Activated naive CD4-positive, alpha-beta T cell treated with anti-CD3 and anti-CD28 coated beads, Interleukin-2, amount 50 U/mL, for 16 hours (primary cell): ENCODE measurements around the gene ICOSLG.
"Not testable (repeated sequence)": the region's sequence is repeated elsewhere in the genome, so short reads cannot be mapped to it uniquely, and the experiment has no call there.

Experiments
- DNase-seq: peaks from one replicate; pipeline ENCODE4 v3.0.0-alpha.2; 2020

The ICOSLG gene, protein sequence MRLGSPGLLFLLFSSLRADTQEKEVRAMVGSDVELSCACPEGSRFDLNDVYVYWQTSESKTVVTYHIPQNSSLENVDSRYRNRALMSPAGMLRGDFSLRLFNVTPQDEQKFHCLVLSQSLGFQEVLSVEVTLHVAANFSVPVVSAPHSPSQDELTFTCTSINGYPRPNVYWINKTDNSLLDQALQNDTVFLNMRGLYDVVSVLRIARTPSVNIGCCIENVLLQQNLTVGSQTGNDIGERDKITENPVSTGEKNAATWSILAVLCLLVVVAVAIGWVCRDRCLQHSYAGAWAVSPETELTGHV

DNA sequence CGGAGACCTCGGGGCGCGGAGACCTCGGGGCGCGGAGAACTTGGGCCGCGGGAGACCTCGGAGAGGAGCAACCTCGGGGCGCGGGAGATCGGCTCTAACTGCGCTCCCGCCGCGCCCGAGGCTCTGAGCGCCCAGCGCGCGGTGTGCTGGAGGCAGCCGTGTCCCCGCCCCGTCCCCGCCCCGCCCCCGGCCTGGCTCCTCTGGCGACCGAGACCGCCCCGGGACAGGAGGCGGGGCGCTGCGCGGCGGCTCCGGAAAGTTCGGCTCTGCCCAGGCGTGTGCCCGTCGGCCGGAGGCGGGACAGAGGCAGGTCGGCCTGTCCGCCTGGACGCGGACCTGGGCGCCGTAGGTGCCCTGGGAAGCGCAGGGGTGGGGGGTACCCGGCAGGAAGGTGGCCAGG, at the start of gene ICOSLG:
ICOSLG (minus strand) TSS at position 102 of the 400 bp plus-strand sequence. CDS start 126 bp downstream, outside the sequence.
- not testable (repeated sequence) for DNase-seq

DNA sequence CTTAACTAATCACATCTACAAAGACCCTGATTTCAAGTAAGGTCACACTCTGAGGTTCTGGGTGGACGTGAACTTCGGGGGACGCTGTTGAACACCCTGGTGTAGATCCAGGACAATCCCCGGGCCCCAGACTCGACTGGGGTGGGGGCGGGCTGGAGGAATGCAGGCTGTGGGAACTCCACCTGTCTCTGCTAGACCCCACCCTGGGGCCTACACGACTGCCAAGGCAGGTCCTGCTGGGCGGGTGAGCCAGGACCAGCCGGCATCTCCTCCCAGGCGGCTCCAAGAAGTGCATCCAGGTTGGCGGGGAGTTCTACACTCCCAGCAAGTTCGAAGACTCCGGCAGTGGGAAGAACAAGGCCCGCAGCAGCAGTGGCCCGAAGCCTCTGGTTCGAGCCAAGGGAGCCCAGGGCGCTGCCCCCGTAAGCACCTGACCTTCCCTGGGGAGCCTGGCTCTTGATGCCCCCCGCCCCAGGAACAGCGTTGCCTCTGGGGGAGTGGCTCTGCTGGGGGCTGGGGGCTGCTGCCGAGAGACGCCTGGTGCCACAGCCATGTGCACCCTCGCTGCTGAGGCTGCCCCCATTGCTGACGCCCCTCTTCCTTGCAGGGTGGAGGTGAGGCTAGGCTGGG, 48.8 kb upstream of the ICOSLG start:
- DNase-seq: no peak

DNA sequence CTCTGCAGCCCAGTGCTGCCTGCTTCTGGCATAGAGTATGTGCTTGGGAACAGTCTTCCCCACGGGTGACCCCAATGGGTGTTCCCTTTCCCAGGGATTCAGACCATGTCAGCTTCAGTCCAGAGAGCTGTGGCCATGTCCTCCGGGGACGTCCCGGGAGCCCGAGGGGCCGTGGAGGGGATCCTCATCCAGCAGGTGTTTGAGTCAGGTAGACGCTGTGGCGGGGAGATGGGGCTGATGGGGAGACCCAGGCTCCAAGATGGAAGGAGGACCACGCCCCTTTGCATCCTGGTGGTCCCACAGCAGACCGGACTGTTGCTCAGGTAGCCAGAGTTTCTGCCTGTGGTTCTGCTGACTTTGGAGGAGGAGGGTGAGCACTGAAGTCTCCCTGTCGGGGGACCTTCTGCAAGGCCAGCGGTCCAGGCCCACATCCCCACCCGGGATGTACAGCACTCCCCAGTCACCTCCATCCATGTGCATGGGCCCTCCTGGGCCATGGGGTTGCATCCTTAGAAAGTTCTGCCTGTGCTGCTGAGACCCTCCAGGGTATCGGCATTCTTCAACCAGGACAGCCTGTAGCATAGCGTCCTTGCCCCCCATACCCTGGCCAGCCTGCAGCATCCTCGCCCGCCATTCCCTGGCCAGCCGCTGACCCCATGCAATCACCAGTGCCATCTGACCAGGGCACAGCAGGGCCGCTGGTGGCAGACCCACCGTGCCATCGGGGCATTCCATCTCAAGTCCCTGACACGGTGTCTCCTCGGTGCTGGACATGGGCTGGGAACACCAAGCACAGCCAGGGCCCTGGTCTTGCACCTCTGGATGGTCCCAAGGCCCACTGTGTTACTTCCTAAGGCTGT, 47.7 kb upstream of the ICOSLG start:
- DNase-seq: no peak

DNA sequence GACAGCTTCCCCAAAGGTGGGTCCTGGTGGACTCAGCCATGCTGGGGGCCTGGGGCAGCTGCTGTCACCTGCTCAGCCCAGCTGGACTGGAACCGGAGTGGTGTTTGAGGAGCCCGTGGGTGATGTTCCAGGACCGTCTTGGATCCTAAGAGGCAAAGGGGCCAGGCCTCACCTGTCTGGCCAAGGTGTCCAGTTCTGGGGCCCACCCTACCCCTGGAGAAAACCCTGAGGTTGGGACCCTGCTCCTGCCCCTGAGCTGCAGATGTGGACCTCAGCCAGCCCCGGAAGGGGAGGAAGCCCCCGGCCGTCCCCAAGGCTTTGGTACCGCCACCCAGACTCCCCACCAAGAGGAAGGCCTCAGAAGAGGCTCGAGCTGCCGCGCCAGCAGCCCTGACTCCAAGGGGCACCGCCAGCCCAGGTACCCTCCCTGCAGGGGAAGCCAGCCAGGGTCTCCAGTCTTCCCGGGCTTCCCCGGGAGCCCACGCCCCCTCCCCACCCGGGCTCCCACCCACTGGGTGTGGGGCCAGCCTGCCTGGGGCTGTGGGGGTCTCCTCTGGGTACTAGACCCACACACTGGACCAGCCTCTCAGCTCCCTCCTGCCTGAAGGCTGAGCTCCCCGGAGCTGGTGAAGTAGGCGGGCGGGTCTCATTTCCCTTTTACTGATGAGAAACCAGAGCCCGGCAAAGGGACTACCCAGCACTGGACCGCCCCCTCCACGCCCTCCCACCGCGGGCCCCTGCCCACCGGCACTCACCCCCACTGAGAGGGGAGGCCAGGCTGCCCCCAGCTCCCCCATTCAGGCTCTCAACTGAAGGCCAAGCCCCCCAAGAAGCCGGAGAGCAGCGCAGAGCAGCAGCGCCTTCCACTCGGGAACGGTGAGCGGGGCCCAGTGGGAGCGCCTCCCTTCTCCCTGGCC, 46.2 kb upstream of the ICOSLG start:
- no peak for DNase-seq

DNA sequence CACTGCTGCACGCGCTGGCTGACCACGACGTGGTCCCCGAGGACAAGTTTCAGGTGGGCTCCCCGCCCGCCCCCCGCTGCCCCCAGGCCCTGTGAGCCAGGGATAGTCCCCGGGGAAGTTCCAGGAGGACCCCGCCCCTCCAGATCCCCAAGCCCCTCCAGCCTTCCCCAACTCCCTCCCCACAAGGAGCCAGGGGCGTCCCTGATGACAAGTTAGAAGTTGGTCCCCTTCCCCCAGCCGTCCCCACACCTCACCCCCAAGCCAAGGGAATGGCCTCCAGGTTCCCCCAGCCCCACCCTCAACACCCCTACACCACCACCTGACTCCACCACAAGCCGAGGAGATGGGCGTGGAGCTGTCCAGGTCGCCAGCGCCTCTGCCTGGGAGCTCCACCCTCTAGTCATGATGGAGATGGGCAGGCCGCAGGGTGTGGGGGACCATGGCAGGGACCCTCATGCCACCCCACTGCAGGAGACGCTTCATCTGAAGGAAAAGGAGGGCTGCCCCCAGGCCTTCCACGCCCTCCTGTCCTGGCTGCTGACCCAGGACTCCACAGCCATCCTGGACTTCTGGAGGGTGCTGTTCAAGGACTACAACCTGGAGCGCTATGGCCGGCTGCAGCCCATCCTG, 45.5 kb upstream of the ICOSLG start:
- DNase-seq: no peak

DNA sequence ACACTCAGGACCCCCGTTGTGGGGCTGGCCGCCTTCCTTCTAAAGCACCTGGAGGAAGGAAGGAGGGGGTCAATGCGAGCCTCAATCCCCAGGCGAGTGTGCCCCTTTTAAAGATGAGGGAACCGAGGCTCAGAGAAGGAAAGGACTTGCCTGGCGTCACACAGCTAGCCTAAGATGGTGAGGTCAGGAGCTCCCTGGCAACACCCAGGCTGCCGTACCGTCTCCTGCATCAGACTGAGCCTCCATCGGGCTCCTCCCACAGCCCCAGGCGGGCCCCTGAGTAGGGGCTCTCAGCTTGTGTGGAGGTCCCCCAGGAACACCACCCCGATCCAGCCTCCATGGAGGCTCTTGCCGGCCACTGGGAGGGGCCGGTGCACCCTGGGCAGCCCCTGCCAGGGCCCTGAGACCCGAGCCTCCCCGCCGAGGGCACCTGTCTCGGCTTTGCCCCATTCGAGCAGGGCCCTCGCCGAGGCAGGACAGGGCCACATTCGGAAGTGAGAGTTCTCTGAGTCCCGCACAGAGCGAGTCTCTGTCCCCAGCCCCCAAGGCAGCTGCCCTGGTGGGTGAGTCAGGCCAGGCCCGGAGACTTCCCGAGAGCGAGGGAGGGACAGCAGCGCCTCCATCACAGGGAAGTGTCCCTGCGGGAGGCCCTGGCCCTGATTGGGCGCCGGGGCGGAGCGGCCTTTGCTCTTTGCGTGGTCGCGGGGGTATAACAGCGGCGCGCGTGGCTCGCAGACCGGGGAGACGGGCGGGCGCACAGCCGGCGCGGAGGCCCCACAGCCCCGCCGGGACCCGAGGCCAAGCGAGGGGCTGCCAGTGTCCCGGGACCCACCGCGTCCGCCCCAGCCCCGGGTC, 44.6 kb upstream of the ICOSLG start, which contains the start of gene AIRE:
AIRE (plus strand) TSS at position 739 of the 855 bp plus-strand sequence. CDS start 131 bp downstream, outside the sequence.
- no peak for DNase-seq

DNA sequence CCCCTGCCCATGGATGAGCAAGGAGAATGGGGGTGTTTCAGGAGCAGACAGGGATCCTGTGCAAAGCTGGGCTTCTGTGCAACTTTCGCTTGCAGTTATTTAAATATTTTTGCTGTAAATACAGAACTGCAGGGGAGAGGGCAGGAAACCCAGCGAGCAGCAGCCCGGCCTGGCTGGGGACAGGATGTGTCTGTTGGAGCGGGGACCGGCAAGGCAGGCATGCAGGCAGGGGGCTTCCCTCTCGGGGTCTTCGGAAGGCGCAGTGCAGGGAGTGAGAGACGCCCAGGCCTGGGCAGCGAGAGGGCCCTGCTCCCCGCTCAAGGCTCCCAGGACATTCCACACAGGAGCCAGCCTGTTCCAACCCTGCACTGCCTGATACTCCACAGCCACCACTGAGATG, 43.2 kb upstream of the ICOSLG start:
- DNase-seq: no peak

DNA sequence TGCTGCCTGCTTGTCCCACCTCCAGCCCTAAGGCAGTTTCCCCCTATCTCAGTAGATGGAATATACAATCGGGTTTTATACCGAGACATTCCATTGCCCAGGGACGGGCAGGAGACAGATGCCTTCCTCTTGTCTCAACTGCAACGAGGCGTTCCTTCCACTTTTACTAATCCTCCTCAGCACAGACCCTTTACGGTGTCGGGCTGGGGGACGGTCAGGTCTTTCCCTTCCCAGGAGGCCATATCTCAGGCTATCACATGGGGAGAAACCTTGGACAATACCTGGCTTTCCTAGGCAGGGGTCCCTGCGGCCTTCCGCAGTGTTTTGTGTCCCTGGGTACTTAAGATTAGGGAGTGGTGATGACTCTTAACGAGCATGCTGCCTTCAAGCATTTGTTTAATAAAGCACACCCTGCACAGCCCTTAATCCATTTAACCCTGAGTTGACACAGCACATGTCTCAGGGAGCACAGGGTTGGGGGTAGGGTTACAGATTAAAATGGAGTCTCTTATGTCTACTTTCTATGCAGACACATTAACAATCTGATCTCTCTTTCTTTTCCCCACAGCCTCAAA, 42.6 kb upstream of the ICOSLG start:
- DNase-seq: not testable (repeated sequence)

DNA sequence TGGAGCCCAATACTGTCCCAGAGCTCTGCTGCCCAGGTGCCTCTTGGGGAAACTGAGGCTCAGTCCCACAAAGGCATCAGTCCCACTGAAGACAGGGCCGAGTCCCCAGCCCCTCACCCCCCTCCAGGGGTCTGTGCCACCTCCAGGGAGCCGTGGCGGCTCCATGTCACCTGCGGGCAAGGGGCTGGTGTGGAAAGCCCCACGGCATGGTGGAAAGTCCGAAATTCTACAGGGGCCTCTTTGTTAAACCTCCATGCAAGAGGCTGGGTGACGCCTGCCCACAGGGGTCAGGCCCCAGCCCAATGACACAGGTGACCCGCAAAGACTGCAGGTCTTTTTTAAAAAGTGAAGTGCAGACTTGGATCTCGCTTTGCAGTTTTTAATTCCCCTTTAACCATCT, 41.6 kb upstream of the ICOSLG start:
- DNase-seq: no peak

DNA sequence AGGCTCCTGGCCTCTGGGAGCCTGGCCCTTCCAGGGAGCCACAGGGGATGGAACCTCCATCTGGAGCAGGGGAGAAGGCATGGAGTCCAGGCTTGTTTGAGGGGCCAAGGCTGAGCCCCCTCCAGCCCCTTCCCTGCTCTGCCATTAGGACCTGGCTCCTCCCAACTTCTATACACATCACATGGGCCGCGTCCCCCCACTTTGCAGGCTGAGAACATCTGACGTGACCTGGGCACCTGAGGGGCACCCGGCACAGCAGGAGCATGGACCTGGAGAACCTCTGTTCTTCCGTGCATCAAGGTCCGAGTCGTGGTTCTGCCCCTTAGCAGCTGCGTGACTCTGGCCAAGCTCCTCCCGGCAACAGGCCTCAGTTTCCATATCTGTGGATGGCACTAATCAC, 41.1 kb upstream of the ICOSLG start:
- no peak for DNase-seq

DNA sequence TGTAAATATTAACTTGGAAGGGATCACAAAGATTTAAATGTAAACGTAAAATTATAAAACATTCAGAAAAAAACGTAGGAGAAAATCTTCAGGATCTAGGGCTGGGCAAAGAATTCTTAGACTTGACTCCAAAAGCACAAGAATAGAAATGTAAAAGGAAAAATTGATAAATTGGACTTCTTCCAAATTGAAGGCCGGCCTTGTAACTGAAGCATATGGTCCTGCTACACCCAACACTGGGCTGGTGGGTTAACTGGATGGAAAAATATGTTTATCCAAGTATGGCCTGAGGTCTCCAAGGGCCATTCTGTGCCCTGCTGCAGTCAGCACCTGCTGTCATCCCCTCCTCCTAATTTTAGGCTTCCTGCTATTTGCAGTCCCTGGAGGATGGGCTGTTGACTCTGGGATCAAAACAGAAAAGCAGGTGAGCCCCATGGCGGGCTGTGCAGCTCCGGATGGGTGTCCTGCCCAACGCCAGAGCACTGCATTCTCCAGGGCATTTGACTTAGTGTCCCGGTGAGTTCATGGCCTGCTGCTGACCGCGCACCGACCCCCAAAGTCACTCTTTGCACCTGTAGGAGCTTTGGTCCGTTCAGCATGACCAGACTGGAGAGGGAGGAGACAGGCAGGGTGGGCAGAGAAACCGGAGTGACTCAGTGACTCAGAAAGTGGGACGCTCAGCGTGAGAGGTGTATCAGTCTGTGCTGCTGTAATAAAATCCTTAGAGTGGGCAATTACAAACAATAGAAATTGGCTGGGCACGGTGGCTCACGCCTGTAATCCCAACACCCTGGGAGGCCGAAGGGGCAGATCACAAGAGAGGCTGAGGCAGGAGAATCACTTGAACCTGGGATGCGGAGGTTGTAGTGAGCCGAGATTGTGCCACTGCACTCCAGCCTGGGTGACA, 38.9 kb upstream of the ICOSLG start:
- no peak for DNase-seq

DNA sequence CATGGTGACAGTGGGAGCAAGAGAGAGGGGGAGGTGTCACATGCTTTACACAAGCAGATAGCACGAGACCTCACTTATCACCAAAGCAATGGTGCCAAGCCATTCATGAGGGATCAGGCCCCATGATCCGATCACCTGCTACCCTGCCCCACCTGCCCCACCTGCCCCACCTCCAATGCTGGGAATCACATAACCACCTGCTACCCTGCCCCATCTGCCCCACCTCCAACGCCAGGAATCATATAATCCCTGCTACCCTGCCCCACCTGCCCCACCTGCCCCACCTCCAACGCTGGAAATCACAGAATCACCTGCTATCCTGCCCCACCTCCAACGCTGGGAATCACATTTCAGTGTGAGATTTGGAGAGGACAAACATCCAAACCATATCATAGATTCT, 34.3 kb upstream of the ICOSLG start:
- no peak for DNase-seq

DNA sequence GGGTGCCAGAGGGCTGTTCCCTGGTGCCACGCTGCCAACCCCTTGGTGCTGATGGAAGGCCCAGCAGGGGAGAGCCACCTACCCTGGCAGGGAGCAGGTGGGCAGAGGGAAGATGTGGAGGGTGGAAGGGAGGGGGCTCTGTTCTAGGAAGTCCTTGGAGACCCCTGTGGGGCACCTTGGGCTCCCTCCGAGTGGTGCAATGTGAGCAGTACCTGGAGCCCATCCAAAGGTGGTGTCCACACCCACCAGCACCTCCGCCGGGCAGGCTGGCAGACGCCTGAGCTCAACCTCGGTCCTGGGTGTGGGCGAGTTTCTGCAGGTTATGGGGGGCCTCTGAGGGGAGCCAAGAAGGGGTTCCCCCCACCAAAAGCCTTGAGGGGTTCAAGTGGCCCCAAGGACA, 32.3 kb upstream of the ICOSLG start:
- no peak for DNase-seq

DNA sequence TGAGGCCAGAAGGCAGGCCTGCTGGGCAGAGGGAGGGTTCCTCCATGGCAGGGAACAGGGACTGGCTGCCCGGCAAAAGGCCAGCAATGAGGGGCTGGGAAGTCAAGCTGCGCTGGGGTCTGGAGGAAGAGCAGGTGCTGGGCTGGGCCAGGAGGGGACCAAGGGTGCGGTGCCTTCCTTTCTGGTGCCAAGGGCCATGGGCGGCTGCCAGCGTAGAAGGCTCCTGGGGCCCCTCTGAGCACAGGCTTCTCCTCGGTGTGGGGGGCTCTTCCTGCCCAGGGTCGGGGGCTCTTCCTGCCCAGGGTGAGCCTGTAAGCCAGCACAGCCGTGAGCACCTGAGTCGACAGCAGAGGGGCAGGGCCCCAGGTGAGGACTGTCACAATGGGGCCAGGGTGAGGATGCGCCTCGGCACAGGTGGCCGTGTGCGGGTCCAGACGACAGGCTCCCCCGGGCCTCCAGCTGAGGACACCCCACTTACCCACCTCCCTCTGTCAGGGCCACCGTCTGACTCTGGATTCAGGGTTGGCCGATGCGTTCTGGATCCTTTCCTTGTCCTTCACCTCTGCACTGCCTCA, 31.6 kb upstream of the ICOSLG start:
- DNase-seq: no peak

DNA sequence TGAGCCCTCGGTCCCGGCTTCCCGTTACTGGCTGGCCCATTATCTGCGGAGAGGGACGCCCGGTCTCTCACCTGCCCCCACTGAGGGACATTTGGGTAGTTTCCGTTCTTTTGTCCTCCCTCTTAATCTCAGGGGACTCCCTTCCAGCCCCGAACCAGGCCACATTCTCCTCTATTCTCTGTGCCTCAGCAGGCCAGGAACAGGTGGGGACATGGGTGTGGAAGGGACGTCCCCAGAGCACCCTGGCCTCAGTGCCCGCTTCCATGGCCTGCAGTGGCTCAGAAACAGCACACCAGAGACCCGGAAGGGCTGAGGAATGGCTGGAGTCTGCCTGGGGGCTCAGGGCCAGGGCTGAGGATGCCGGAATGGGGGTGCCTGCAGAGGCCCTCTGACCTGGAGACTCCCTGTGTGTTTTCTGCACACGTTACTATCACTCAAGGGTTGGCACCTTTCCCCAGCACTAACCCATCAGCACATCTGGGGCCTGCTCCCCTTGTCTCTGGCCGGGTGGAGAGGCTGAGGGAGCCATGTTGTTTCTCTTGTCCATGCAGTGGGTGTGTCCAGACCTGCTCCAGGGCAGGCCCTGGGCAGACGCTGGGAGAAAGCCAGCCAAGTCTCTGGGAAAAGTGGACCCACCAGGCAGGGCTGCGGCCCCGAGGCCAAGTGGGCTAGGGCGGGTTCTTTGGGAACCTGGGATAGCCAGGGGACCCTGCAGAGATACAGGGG, 31.0 kb upstream of the ICOSLG start:
- DNase-seq: no peak

DNA sequence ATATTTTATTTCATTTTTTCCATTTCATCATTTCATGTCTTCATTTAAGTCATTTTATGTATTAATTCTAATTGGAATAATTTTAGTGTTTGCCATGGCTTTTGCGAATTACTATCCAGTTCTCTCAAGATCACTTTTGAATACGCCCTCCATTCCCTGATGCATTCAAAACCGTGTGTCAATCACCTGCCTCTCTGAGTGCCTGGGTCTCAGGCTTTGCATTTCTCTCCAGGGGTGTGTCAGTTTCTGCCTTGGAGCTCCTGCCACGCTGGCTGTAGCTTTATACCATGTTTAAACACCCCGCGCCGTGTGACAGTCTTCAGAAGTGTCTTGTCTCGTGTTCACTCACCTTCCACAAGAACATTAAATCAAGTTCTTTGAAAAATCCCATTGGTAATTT, 28.3 kb upstream of the ICOSLG start:
- DNase-seq: no peak

DNA sequence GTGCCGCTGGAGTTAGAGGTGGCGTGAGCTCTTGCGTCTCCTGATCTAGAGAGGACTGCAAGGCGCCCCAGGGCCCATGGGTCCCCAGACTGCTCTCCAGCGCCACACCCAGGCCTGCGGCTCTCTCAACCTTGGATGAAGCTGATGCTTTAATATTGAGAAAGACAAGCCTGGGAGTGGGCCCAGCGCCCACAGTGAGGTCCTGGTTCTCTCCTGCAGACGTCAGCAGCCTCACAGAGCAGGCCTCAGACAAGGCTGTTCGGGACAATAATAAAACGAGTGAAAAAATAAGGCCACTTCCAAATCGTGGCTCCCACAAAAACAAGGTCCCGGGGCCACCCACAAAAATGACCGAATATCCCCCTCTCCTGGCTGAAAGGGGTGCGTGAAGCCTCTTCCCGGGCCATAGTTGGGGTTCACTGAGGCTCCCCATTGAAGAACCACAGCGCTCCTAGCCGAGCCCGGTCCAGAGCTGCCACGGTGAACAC, 27.0 kb upstream of the ICOSLG start:
- no peak for DNase-seq

DNA sequence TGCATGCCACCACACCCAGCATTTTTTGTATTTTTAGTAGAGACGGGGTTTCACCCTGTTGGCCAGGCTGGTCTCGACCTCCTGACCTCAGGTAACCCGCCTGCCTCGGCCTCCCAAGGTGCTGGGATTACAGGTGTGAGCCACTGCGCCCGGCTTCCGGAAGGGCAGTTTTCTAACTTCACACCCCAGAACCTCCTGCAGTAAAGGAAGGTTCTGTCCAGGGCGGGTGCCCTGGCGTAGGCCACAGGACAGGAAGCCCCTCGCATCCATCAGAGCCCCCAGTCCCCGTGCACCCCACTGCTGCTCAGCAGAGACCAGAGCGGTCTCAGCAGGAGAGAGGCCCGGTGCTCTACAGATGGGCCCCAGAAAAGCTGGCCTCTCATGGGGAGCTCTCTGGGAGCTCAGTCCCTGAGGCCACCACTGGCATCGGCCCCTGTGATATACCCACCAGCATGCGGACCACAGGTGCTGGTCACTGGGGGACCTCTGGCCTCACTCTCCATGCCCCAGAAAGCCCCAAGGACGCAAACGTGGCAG, 25.1 kb upstream of the ICOSLG start:
- no peak for DNase-seq
